Thyroid gland (tissue), 4 donors: Measurements from ENCODE around the gene PMS2.

Source experiments
- CTCF ChIP-seq, 6 experiments: fragments of 200-600 bp in 3 of 6; fragments of 450-650 bp in 3 of 6; sonication (generic) in 3 of 6; IDR thresholded peaks; one replicate each; pipeline ENCODE4 v1.5.1; 2016 to 2019; ENCODE audit warnings: antibody characterized with exemption in 6 of 6, mild to moderate bottlenecking in 2 of 6, inconsistent platforms in 1 of 6, moderate library complexity in 1 of 6
- POLR2A ChIP-seq, 2 donors: fragments of 450-650 bp; IDR thresholded peaks; one replicate each; pipeline ENCODE4 v1.6.1; 2017; ENCODE audit warnings: antibody characterized with exemption in 2 of 2, mild to moderate bottlenecking in 2 of 2, moderate library complexity in 1 of 2

GRCh38 chr7:6032641-6033040 is 23.8 kb upstream of the PMS2 start:
- TF ChIP-seq POLR2A (IDR thresholded peaks at IDR 0.05) (no peak), CTCF (IDR thresholded peaks at IDR 0.05) (no peak)
